ENCODE results near the gene KIF26B.

The KIF26B gene

DNA sequence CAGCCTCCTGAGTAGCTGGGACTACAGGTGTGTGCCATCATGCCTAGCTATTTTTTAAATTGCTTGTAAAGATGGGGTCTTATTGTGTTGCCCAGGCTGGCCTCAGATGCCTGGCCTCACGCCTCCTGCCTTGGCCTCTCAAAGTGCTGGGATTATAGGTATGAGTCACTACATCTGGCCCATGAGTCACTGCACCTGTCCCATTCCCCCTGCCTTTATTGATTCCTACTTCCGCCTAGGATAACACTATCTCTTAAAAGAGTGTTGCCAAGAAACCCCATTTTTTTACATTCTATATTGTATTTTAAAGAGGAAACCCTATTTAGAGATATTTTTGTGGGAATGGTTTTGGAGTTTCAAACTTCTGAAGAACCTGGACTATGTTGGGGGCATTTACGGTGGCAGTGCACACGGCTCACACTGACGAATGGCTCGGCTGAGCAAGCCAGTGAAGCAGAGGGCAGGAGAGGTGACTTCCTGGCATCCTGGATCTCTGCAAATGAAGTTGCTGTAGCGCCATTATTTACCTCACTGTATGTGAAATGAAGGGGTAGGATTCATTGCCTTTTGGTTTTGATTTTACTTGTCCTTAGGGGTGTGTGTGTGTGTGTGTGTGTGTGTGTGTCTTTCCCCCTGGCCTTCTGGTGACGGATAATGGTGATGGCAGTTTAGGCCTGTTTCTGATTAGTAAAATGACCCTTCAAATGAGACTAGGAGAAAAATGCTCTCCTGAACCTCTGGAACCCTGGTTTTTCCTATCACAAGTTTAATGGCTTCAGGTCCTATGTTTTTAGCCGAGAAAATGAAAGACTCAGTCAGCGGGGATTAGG, 22.5 kb downstream of the KIF26B start:
- no peak for DNase-seq (ENCODE audit: low spot score in 2 of 2)
- H3K36me3 Mint-ChIP-seq = no peaks in the 10 kb centered on the region
- no peaks in the 10 kb centered on the region for H3K9me3 Mint-ChIP-seq
- no peak overlapping the region for H3K27ac Mint-ChIP-seq
- H3K4me1 Mint-ChIP-seq = no peaks in the 10 kb centered on the region
- no peak overlapping the region for H3K4me3 Mint-ChIP-seq
- no peak for ATAC-seq

DNA sequence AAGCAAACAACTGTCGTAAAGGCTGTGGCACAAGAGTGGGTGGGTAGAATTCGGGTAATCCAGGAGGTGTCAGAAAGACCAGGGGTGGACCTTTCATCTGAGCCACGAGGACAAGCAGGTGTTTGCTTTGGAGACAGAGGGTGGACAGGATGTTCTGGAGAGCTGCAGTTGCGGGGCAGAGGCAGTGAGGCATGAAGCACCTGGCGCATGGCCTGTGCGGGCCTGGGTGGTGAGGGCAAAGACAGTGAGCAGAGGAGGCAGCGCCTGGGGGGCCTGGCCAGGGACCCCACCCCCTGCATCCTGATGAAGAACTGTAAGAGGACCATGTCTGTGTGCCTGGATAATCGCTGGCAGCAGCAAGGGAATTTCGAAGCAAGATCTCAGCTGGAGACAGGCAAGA, 24.9 kb downstream of the KIF26B start:
- Mint-ChIP-seq H3K4me3 (no peak overlapping the region), H3K27ac (no peak overlapping the region), H3K9me3 (no peaks in the 10 kb centered on the region), H3K4me1 (no peaks in the 10 kb centered on the region), H3K36me3 (no peaks in the 10 kb centered on the region)
- ATAC-seq (no peak), DNase-seq (ENCODE audit: low spot score in 2 of 2) (no peak)

DNA sequence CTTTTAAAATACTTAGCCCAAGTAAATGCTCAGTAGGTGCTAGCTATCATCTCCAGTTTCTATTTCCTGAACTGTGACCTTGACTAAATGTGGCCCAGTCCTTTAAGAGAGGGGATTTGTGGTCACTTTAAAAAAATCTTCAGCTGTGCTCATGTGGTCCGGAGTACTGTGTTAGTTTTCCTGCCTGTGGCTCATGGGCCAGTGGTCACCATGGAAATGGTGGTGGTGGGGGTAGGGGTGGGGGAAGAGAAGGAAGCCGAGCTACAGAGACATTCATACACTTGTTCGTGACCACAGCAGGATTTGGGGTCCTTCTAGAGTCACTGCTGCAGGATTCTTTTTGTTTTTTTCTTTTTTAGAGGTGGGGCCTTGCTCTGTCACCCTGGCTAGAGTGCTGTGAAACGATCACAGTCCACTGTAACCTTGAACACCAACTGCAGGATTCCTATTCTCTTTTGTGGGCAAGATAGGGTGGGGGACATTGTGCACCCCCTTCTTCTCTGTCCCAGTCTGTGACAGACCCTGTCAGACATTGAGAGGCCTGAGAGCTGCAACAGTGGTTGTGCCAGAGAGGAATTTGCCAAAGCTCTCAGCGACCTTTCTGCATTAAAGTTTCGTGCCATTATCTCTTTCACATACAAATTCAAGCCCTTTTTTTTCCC, 25.8 kb downstream of the KIF26B start:
- ATAC-seq = peak; percentile 19
- Mint-ChIP-seq H3K27ac (no peak overlapping the region), H3K9me3 (no peaks in the 10 kb centered on the region), H3K36me3 (no peaks in the 10 kb centered on the region), H3K4me3 (no peak overlapping the region), H3K4me1 (no peaks in the 10 kb centered on the region)
- DNase-seq (ENCODE audit: low spot score in 2 of 2) = no peak

DNA sequence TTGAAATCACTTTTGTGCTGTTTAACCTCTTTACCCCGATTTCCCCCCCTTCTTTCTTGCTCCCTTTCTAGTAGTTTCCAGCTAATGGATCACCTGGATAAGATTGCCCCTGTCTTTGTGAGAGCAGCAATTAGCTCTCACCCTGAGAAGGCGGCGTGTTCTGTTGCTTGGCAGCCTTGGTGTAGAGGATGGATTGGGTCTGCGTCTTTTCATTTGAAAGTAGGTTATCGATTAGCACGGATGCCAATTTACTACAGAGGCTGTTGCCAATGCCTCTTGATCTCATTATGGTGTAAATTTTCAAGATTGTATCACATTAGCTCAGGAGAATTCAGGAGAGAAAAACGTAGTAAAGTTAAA, 26.4 kb downstream of the KIF26B start:
- Mint-ChIP-seq H3K4me3 (no peak overlapping the region), H3K4me1 (no peaks in the 10 kb centered on the region), H3K36me3 (no peaks in the 10 kb centered on the region), H3K9me3 (no peaks in the 10 kb centered on the region), H3K27ac (no peak overlapping the region)
- ATAC-seq (no peak), DNase-seq (ENCODE audit: low spot score in 2 of 2) (no peak)

DNA sequence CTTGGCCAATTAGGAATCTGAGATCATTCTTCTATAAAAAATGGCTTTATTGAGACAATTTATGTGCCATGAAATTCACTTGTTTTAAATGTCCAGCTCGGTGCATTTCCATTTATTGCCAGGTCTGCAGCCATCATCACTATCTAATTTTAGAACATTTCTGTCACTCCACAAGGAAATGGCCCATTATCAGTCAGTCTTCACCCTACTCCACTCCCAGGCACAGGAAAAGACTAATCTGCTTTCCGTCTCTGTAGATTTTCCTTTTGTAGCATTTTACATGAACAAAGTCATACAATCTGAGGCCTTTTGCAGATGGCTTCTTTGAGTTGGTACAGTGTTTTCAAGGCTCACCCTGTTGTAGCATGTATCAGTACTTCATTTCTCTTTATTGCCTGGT, 27.2 kb downstream of the KIF26B start:
- ATAC-seq = no peak
- no peak for DNase-seq (ENCODE audit: low spot score in 2 of 2)
- Mint-ChIP-seq H3K4me3 (no peak overlapping the region), H3K9me3 (no peaks in the 10 kb centered on the region), H3K27ac (no peak overlapping the region), H3K36me3 (no peaks in the 10 kb centered on the region), H3K4me1 (no peaks in the 10 kb centered on the region)

DNA sequence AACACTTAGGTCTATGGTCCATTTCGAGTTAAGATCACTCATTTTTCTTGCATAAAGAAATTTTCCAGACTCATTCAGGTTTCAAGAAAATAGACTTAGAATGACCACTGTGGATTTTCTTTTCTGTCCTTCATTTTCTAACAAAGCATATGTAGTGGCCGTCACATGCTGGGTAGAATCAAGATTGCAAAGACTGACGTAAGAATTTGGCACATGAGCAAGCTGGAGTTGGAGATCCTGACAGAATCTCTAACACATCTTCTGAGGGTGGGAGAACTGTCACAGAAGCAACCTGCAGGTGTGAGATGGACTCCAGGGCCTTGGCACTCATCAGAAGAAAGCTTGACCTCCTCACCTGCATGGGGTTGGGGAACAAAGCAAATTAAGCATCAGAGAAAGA, 28.6 kb downstream of the KIF26B start:
- ATAC-seq = no peak
- Mint-ChIP-seq H3K36me3 (no peaks in the 10 kb centered on the region), H3K27ac (no peak overlapping the region), H3K4me1 (no peaks in the 10 kb centered on the region), H3K9me3 (no peaks in the 10 kb centered on the region), H3K4me3 (no peak overlapping the region)
- DNase-seq (ENCODE audit: low spot score in 2 of 2) = no peak

DNA sequence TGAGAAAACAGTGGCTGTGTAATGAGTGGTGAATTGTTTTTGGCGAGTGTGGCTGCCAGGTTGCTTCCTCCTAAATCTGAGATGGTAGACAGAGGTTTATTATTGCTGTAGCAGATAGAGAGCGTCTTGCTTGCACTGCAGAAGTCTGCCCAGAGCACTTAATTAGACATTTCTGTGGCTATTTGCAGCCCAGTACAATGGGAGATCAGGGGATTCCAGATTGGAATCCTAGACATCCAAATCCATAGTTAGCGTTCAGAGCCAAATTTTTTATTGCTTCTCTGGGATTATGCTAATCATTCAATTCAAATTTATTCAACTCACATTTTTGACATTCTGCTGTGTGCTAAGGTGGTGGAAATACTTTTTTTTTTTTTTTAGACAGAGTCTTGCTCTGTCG, 30.0 kb downstream of the KIF26B start:
- no peak overlapping the region for H3K27ac Mint-ChIP-seq
- ATAC-seq (no peak), DNase-seq (ENCODE audit: low spot score in 2 of 2) (no peak)
- H3K4me3 Mint-ChIP-seq = no peak overlapping the region
- H3K4me1 Mint-ChIP-seq = no peaks in the 10 kb centered on the region
- no peaks in the 10 kb centered on the region for H3K9me3 Mint-ChIP-seq
- no peaks in the 10 kb centered on the region for H3K36me3 Mint-ChIP-seq

DNA sequence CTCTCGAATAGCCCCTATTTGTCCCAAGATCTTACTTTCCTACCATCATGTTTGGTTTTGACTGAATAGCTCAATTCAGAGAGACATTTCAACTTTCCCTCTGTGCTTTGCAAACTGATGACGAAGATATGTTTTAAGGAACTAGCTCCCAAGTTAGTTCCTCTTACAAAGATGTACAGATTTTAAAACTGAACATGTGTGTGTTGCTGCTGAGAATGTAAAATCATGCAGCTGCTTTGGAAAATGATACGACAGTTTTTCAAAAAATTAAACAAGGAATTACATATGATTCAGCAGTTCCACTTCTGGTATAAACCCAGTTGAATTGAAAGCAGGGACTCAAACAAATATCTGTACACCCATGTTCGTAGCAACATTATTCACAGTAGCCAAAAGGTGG, 33.6 kb downstream of the KIF26B start:
- Mint-ChIP-seq H3K4me3 (no peak overlapping the region), H3K36me3 (no peaks in the 10 kb centered on the region), H3K27ac (no peak overlapping the region), H3K9me3 (no peaks in the 10 kb centered on the region), H3K4me1 (no peaks in the 10 kb centered on the region)
- ATAC-seq = no peak
- no peak for DNase-seq (ENCODE audit: low spot score in 2 of 2)

DNA sequence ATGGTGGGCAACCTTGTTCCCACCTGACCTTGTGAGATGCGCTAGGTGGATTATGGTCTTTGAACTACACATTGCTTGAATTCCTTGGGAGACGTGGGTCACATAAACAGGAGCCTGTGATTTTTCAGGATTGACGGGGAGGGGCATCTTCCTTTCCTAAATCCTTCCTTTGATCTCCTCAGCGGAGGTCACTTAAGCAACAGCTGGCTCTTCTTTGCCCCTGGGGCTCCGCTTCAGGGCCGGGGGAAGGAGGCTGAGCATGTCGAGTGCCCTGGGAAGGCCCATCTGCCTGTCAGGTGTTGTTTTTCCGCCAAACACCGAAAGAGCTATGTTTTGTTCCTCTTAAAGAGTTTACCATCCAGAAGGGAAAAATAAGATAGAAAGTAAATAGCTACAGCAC, 40.6 kb downstream of the KIF26B start:
- DNase-seq (ENCODE audit: low spot score in 2 of 2) (no peak), ATAC-seq (no peak)
- H3K4me1 Mint-ChIP-seq = no peaks in the 10 kb centered on the region
- H3K9me3 Mint-ChIP-seq = no peaks in the 10 kb centered on the region
- H3K36me3 Mint-ChIP-seq = no peaks in the 10 kb centered on the region
- H3K27ac Mint-ChIP-seq = no peak overlapping the region
- no peak overlapping the region for H3K4me3 Mint-ChIP-seq

DNA sequence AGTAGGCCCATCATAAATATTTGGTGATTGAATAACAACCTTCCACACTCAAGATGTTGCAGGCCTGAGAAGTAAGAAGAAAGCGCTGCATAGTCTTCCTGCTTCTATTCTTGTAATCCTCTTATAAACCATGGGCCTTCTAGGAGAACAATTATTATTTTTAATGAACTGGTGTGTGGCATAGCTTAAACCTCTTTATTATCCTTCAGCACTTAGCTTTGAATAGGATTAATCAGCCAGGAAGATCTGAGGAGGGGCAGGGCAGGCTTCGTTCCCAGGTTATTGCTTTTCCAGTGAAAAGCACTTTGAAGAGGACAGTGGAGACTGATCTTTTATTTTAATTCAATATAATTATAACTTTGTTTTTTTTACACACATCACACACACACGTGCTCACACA, 42.3 kb downstream of the KIF26B start:
- Mint-ChIP-seq H3K4me1 (no peaks in the 10 kb centered on the region), H3K27ac (no peak overlapping the region), H3K4me3 (no peak overlapping the region), H3K36me3 (no peaks in the 10 kb centered on the region), H3K9me3 (no peaks in the 10 kb centered on the region)
- DNase-seq (ENCODE audit: low spot score in 2 of 2) = no peak
- ATAC-seq = no peak

DNA sequence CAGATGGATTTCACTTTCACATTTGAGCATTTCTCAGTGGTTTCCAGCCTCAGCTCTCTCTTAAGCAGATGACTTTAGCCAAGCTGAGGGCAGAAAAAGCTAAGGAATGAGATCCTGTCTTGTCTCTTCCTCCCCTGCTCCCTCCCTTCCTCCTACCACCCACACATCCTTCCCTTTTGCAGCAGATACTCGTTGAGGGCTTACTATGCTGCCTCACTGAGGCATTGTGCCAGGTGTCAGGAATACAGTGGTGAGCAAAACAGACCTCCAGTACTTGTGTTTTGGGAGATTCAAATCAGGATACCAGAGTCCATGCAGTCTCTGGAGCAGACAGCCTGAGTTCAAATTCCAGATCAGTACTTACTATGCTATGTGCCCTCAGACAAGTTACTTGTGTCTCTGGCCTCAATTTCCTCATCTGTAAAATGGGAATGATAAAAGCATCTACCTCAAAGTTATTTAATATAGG, 43.2 kb downstream of the KIF26B start:
- no peak for ATAC-seq
- Mint-ChIP-seq H3K9me3 (no peaks in the 10 kb centered on the region), H3K36me3 (no peaks in the 10 kb centered on the region), H3K27ac (no peak overlapping the region), H3K4me3 (no peak overlapping the region), H3K4me1 (no peaks in the 10 kb centered on the region)
- DNase-seq (ENCODE audit: low spot score in 2 of 2) = no peak

DNA sequence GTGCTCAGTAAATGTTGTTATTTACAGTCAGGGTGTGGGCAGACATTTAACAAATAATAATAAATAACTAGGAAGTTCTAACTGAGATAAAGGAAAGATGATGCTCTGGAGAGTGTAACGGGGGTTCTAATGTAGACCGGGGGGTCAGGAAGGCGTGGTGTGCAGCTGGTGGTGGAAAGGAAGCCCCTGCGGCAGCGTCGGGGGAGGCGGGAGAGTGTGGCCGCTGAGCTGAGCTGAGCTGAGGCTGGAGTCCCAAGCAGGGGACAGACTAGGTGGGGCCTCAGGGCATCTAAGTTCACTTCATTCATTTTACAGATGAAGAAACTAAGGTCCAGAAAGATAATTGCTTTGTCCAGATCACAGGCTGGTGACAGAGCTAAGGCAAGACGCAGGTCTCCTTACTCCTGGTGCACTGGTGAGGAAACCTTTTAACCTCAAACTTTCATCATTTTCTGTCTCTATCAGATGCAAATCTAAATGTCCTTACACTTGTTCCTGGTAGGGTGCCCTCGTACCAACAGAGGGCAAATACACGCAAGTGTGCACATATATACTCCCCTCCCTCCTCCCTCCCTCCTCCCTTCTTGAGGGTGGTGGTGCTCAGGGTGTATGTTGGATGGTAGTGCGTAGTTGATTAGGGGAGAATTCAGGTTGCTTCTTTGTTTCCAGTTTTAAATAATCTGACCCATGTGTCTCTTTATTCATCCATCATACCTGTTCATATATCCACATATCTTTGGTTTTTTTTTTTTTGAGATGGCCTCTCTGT, 44.1 kb downstream of the KIF26B start:
- Mint-ChIP-seq H3K27ac (no peak overlapping the region), H3K36me3 (no peaks in the 10 kb centered on the region), H3K4me3 (no peak overlapping the region), H3K4me1 (no peaks in the 10 kb centered on the region), H3K9me3 (no peaks in the 10 kb centered on the region)
- ATAC-seq (no peak), DNase-seq (ENCODE audit: low spot score in 2 of 2) (no peak)

DNA sequence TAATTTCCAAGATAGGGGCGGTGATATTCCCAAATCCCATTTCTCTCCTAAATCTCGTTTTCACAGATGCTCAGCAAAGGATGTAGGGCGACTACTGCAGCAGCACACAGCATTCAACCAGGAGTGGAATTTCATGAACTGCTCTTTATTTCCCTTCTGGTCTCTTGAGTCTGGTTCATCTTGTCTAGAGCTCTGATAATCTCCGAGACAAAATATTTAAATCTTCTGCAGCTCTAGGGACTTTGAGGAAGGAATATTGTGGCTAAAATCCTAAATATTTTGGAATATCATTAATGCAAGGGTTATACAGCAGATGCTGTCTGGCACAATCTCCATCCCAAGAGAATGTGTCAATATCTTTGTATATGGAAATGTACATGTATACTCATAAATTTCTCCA, 45.4 kb downstream of the KIF26B start:
- H3K4me3 Mint-ChIP-seq = no peak overlapping the region
- DNase-seq (ENCODE audit: low spot score in 2 of 2) (no peak), ATAC-seq (no peak)
- H3K36me3 Mint-ChIP-seq = no peaks in the 10 kb centered on the region
- H3K4me1 Mint-ChIP-seq = no peaks in the 10 kb centered on the region
- no peaks in the 10 kb centered on the region for H3K9me3 Mint-ChIP-seq
- no peak overlapping the region for H3K27ac Mint-ChIP-seq

DNA sequence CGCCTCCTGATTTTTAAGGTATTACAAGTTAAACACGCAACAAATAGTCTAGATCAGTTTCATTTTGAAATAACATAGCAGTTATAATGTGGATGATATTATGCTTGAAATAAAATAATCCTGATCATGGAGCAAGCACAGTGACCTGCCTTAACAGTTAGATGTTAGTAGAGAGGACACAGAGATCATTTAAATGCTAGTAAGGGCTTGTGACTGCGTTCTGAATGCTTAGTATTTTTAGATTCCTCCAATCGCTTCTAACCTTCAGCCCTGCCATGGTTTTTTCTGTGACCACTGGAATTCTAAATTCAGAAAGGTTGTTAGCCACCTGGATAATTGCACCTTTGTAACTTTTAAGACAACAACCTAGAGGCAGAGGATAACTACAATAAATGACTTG, 46.4 kb downstream of the KIF26B start:
- Mint-ChIP-seq H3K4me3 (no peak overlapping the region), H3K27ac (no peak overlapping the region), H3K9me3 (no peaks in the 10 kb centered on the region), H3K4me1 (no peaks in the 10 kb centered on the region), H3K36me3 (no peaks in the 10 kb centered on the region)
- no peak for ATAC-seq
- DNase-seq (ENCODE audit: low spot score in 2 of 2) = no peak

DNA sequence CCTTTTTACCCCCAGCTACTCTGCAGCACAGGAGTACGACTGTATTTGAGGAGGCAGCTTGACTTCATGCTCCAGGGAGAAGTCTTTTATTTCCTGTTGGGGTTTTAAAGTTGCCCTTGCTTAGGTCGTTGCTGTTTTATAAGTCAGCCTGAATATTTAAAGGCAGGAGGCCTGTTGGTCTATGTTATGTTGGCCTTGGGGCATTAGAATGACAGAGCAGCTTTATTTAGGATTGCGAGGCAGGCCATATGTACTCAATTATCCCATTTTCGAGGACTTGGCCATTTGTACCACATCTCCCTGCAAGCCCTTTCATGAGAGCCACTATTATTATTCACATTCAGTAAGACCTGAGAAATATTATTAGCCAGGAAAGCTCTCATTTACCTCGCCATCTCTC, 47.0 kb downstream of the KIF26B start:
- DNase-seq (ENCODE audit: low spot score in 2 of 2) = no peak

DNA sequence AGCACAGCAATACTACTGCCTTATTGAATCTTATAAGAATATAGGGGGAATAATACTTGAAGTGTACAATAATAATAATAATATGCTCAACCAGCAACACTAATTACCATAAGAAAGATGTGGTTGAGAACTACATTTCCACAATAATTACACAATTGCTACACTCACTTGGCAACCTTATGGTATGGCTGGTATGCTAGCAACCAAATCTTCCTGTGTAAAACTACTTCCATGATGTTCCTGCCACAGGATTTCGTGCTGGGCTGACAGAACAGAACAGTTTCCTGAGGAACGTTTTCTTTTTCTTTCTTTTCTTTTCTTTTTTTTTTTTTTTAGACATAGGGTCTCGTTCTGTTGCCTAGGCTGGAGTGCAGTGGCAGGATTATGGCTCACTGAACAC, 50.6 kb downstream of the KIF26B start:
- H3K4me3 Mint-ChIP-seq = no peak overlapping the region
- DNase-seq (ENCODE audit: low spot score in 2 of 2) = no peak
- H3K9me3 Mint-ChIP-seq = peaks cover 8% of the 10 kb centered on the region
- no peak for ATAC-seq
- no peak overlapping the region for H3K27ac Mint-ChIP-seq
- H3K4me1 Mint-ChIP-seq = no peaks in the 10 kb centered on the region
- H3K36me3 Mint-ChIP-seq = no peaks in the 10 kb centered on the region

More for the DNA sequence above, 47.0 kb downstream of the KIF26B start:
- Mint-ChIP-seq H3K36me3 (no peaks in the 10 kb centered on the region), H3K27ac (no peak overlapping the region), H3K9me3 (peaks cover 4% of the 10 kb centered on the region), H3K4me3 (no peak overlapping the region), H3K4me1 (no peaks in the 10 kb centered on the region)
- no peak for ATAC-seq
